HCT116 (cell line): ENCODE results near the gene TES. TPM values are rescaled to one million over a fixed set of nuclear protein-coding genes. Genes with fewer than 3 reads are reported as not detected.

ENCODE experiments used
- ATAC-seq: fragments of 200-7000 bp; cut with Tn5 transposase; 2 replicates; pipeline ENCODE4 v1.9.1; 2020; ENCODE audit warnings: mild to moderate bottlenecking, moderate library complexity
- BruUV-seq: library from RNA; stranded (reverse); fragments of 400-500 nt; replicated peaks from 2 replicates; lab custom pipeline; 2021; lab: Mats Ljungman, UMichigan
- CTCF ChIA-PET: fragments of 300-600 bp; sonication (Branson Sonifier 250); formaldehyde crosslinking; loops from one replicate; lab custom pipeline; 2021; ENCODE audit warnings: antibody characterized with exemption; lab: Charles Lee
- POLR2A ChIA-PET: fragments of 300-600, 350-600 bp; sonication (Branson Sonifier 250); formaldehyde crosslinking; loops from one replicate; lab custom pipeline; 2021; ENCODE audit warnings: antibody characterized with exemption; lab: Charles Lee
- RAD21 ChIA-PET, 2 experiments: fragments of 300-600 bp; sonication (Branson Sonifier 250); formaldehyde crosslinking; loops; one replicate each; lab custom pipeline; 2023; ENCODE audit warnings: low total read pairs in 2 of 2; ENCODE audit not compliant: uncharacterized antibody in 2 of 2, unreplicated experiment in 2 of 2, low non-redundant PET in 1 of 2; lab: Charles Lee
- DNase-seq: peaks from one replicate; pipeline ENCODE4 v3.0.0-alpha.2; 2010; ENCODE audit warnings: low read depth, low spot score
- H2AFZ ChIP-seq: fragments of 200-600 bp; shearing (Covaris generic), sonication (generic); 2 replicates; pipeline ENCODE4 v1.6.1; 2017; ENCODE audit warnings: low read depth, mixed run types, mixed read lengths, antibody characterized with exemption, low read length; ENCODE audit not compliant: poor library complexity, severe bottlenecking
- H3K27ac ChIP-seq: 2 replicates; pipeline ENCODE4 v1.5.1; 2012; ENCODE audit warnings: low read depth, low read length
- H3K27me3 ChIP-seq: fragments of 200-600 bp; sonication (generic); 2 replicates; pipeline ENCODE4 v1.6.1; 2016; ENCODE audit warnings: mixed run types, low read length, mixed read lengths; ENCODE audit not compliant: insufficient read depth
- H3K36me3 ChIP-seq, 2 experiments: fragments of 200-500 bp in 1 of 2; fragments of 200-600 bp in 1 of 2; sonication (Bioruptor generic) in 1 of 2; sonication (generic) in 1 of 2; 2 replicates each; pipeline versions ENCODE4 v1.5.1 to v1.6.1; 2014 to 2016; ENCODE audit warnings: low read length in 2 of 2, inconsistent platforms in 1 of 2, mixed read lengths in 1 of 2, mixed run types in 1 of 2; ENCODE audit not compliant: insufficient read depth in 2 of 2, control insufficient read depth in 1 of 2
- H3K4me1 ChIP-seq, 2 experiments: fragments of 200-600 bp in 1 of 2; sonication (generic) in 1 of 2; 2 replicates each; pipeline versions ENCODE4 v1.5.1 to v1.6.1; 2012 to 2017; ENCODE audit warnings: low read length in 2 of 2, inconsistent platforms in 1 of 2, mild to moderate bottlenecking in 1 of 2, mixed read lengths in 1 of 2, mixed run types in 1 of 2, moderate library complexity in 1 of 2; ENCODE audit not compliant: insufficient read depth in 2 of 2, control insufficient read depth in 1 of 2
- H3K4me2 ChIP-seq: fragments of 200-600 bp; sonication (generic); 2 replicates; pipeline ENCODE4 v1.6.1; 2017; ENCODE audit warnings: mixed run types, low read length, mixed read lengths
- H3K4me3 ChIP-seq, 2 experiments: fragments of 200-600 bp in 1 of 2; sonication (generic) in 1 of 2; replicated peaks in 1 of 2; 2 replicates each; pipeline ENCODE4 v1.5.1; 2011 to 2016; ENCODE audit warnings: low read length in 2 of 2, control low read depth in 1 of 2, low read depth in 1 of 2, mild to moderate bottlenecking in 1 of 2, mixed read lengths in 1 of 2, mixed run types in 1 of 2
- H3K79me2 ChIP-seq: fragments of 200-600 bp; sonication (generic); 2 replicates; pipeline ENCODE4 v1.6.1; 2017; ENCODE audit warnings: mild to moderate bottlenecking, mixed run types, low read length, moderate library complexity, mixed read lengths; ENCODE audit not compliant: insufficient read depth
- H3K9ac ChIP-seq: fragments of 200-600 bp; sonication (generic); 2 replicates; pipeline ENCODE4 v1.6.1; 2016; ENCODE audit warnings: low read length, mixed read lengths
- H3K9me2 ChIP-seq: fragments of 200-600 bp; sonication (generic), shearing (Covaris generic); 2 replicates; pipeline ENCODE4 v1.6.1; 2017; ENCODE audit warnings: mixed run types, mild to moderate bottlenecking, moderate library complexity; ENCODE audit not compliant: insufficient read depth
- H3K9me3 ChIP-seq, 2 experiments: fragments of 200-500 bp in 1 of 2; fragments of 200-600 bp in 1 of 2; sonication (Bioruptor generic) in 1 of 2; sonication (generic) in 1 of 2; 2 replicates each; pipeline ENCODE4 v1.6.1; 2014 to 2017; ENCODE audit warnings: low read length in 2 of 2, mixed read lengths in 2 of 2, inconsistent platforms in 1 of 2, low read depth in 1 of 2, mild to moderate bottlenecking in 1 of 2, mixed run types in 1 of 2, moderate library complexity in 1 of 2; ENCODE audit not compliant: control insufficient read depth in 1 of 2, insufficient read depth in 1 of 2
- H4K20me1 ChIP-seq: fragments of 200-600 bp; sonication (generic), shearing (Covaris generic); 2 replicates; pipeline ENCODE4 v1.6.1; 2017; ENCODE audit warnings: mixed run types, mild to moderate bottlenecking, moderate library complexity; ENCODE audit not compliant: insufficient read depth
- CEBPB ChIP-seq: IDR thresholded peaks from 2 replicates; pipeline ENCODE4 v1.6.1; 2012; ENCODE audit warnings: low read depth
- CTCF ChIP-seq, 3 experiments: fragments of 200-600 bp in 1 of 3; sonication (generic) in 1 of 3; IDR thresholded peaks in 2 of 3; conservative IDR thresholded peaks in 1 of 3; 2 replicates each; pipeline ENCODE4 v1.5.1; 2012 to 2017; ENCODE audit warnings: low read depth in 2 of 3, low read length in 2 of 3, antibody characterized with exemption in 1 of 3, borderline replicate concordance in 1 of 3, control low read depth in 1 of 3, mild to moderate bottlenecking in 1 of 3, mixed read lengths in 1 of 3, mixed run types in 1 of 3, moderate library complexity in 1 of 3; ENCODE audit not compliant: insufficient read depth in 1 of 3
- EGR1 ChIP-seq: IDR thresholded peaks from 2 replicates; pipeline ENCODE4 v1.6.1; 2012; ENCODE audit warnings: low read depth
- ELF1 ChIP-seq: IDR thresholded peaks from 2 replicates; pipeline ENCODE4 v1.6.1; 2012; ENCODE audit warnings: low read depth, borderline replicate concordance
- RAD21 ChIP-seq: IDR thresholded peaks from 2 replicates; pipeline ENCODE4 v1.6.1; 2012; ENCODE audit warnings: low read depth, mild to moderate bottlenecking
- SP1 ChIP-seq: IDR thresholded peaks from 2 replicates; pipeline ENCODE4 v1.6.1; 2012; ENCODE audit warnings: low read depth
- SRF ChIP-seq: IDR thresholded peaks from 2 replicates; pipeline ENCODE4 v1.6.1; 2012; ENCODE audit warnings: low read depth
- ZFX ChIP-seq: fragments of 450-650 bp; IDR thresholded peaks from 2 replicates; pipeline ENCODE4 v1.6.1; 2017
- intact Hi-C: fragments of 100-400 bp; cut with micrococcal nuclease; formaldehyde crosslinking; loops from 2 replicates; pipeline ENCODE4 v1.10.0; 2022
- total RNA-seq: library from RNA; stranded (reverse); gene quantifications from one replicate; pipeline ENCODE4 v1.2.1, GENCODE V29; 2021; ENCODE audit not compliant: unreplicated experiment
- TF ChIP-seq, protein P1 (sequence below): IDR thresholded peaks from 2 replicates; pipeline ENCODE4 v1.6.1; 2012
- TF ChIP-seq, protein P2 (sequence below): IDR thresholded peaks from 2 replicates; pipeline ENCODE4 v1.6.1; 2012; ENCODE audit warnings: low read depth
- TF ChIP-seq, protein P3 (sequence below): IDR thresholded peaks from 2 replicates; pipeline ENCODE4 v1.6.1; 2012

Gene TES
- total RNA-seq, 1 experiment from 2014 or later = 129 TPM

GRCh38 chr7:116228241-116228640 lies 17.9 kb downstream of the TES start:
- Histone ChIP-seq H4K20me1 (peaks cover 15% of the 10 kb centered on the region; the same call in 1 of the 2 replicates), H3K4me1 (peaks cover 41 to 75% of the 10 kb centered on the region in 2 experiments), H3K9me3 (no peaks in the 10 kb centered on the region), H3K4me2 (no peak overlapping the region), H3K9me2 (no peaks in the 10 kb centered on the region), H3K27me3 (no peaks in the 10 kb centered on the region), H2AFZ (no peak overlapping the region), H3K27ac (no peak overlapping the region), H3K4me3 (no peak overlapping the region), H3K9ac (no peak overlapping the region), H3K36me3 (no peaks in the 10 kb centered on the region), H3K79me2 (peaks cover 99% of the 10 kb centered on the region)
- POLR2A ChIA-PET = no interaction called here
- intact Hi-C loops = no loop called here
- DNase-seq = no peak
- RAD21 ChIA-PET = no interaction called here
- BruUV-seq = no TSS peak
- CTCF ChIA-PET = interaction anchor here (0.9 kb wide), 1 partner anchor 48 kb away, joined by 3 read pairs; no protein-coding TSS in a partner anchor
- no peak for ATAC-seq
- TF ChIP-seq, protein P1, sequence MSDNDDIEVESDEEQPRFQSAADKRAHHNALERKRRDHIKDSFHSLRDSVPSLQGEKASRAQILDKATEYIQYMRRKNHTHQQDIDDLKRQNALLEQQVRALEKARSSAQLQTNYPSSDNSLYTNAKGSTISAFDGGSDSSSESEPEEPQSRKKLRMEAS = no peak
- TF ChIP-seq CTCF (IDR thresholded peaks at IDR 0.05 in 2 of 3, conservative IDR thresholded peaks at IDR 0.05 in 1 of 3; ENCODE audit: borderline replicate concordance in 1 of 3, insufficient read depth in 1 of 3, low read depth in 2 of 3, low read length in 2 of 3) (no peak), CEBPB (no peak), ZFX (no peak), SRF (no peak), EGR1 (no peak), SP1 (no peak), RAD21 (no peak), ELF1 (no peak)
- TF ChIP-seq, protein P2, sequence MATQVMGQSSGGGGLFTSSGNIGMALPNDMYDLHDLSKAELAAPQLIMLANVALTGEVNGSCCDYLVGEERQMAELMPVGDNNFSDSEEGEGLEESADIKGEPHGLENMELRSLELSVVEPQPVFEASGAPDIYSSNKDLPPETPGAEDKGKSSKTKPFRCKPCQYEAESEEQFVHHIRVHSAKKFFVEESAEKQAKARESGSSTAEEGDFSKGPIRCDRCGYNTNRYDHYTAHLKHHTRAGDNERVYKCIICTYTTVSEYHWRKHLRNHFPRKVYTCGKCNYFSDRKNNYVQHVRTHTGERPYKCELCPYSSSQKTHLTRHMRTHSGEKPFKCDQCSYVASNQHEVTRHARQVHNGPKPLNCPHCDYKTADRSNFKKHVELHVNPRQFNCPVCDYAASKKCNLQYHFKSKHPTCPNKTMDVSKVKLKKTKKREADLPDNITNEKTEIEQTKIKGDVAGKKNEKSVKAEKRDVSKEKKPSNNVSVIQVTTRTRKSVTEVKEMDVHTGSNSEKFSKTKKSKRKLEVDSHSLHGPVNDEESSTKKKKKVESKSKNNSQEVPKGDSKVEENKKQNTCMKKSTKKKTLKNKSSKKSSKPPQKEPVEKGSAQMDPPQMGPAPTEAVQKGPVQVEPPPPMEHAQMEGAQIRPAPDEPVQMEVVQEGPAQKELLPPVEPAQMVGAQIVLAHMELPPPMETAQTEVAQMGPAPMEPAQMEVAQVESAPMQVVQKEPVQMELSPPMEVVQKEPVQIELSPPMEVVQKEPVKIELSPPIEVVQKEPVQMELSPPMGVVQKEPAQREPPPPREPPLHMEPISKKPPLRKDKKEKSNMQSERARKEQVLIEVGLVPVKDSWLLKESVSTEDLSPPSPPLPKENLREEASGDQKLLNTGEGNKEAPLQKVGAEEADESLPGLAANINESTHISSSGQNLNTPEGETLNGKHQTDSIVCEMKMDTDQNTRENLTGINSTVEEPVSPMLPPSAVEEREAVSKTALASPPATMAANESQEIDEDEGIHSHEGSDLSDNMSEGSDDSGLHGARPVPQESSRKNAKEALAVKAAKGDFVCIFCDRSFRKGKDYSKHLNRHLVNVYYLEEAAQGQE = no peak
- TF ChIP-seq, protein P3, sequence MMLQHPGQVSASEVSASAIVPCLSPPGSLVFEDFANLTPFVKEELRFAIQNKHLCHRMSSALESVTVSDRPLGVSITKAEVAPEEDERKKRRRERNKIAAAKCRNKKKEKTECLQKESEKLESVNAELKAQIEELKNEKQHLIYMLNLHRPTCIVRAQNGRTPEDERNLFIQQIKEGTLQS = no peak
